ENCODE results near the gene PLA2G7.
A peak's percentile ranks its signal among the peaks of the same experiment; 100 is the strongest.

PLA2G7 gene

DNA sequence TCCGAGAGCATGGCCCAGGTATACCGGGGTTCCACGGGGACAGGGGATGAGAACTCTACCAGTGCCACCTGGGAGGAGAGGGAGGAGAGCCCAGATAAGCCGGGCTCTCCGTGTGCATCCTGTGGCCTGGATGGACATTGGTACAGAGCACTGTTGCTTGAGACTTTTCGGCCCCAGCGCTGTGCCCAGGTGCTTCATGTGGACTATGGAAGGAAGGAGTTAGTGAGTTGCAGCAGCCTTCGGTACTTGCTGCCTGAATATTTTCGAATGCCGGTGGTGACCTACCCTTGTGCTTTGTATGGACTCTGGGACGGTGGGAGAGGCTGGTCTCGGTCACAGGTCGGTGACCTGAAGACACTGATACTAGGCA is 46.2 kb downstream of the PLA2G7 start:
- no peak for DNase-seq (ENCODE audit: low read depth, low spot score)

- no peak for DNase-seq (ENCODE audit: low read depth, low spot score)
These were observed 46.8 kb downstream of the PLA2G7 start for GRCh38 chr6:46688117-46688965.

- no peak for DNase-seq (ENCODE audit: low read depth, low spot score)
These were observed 47.5 kb downstream of the PLA2G7 start, which contains the start of gene TDRD6 for GRCh38 chr6:46687619-46688097. TSS of gene TDRD6 (plus strand) at chr6:46687885. CDS start at chr6:46688129, 244 bp downstream.

DNA sequence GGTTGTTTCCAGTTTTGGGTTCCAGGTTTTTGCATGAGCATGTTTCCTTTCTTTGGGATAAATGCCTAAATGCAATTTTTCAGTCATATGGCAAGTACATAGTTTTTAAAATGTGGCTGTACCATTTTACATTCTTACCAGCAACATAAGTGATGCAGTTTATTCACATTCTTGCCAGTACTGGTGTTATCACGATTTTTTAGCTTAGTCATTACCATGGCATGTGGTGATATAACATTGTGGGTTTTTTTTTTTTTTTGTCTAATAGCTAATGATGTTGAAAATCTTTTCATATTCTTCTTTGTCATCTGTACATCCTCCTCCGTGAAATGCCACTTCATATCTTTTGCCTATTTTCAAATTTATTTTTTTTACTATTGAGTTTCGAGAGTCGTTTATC is 50.4 kb downstream of the PLA2G7 start:
- no peak for DNase-seq (ENCODE audit: low read depth, low spot score)

DNA sequence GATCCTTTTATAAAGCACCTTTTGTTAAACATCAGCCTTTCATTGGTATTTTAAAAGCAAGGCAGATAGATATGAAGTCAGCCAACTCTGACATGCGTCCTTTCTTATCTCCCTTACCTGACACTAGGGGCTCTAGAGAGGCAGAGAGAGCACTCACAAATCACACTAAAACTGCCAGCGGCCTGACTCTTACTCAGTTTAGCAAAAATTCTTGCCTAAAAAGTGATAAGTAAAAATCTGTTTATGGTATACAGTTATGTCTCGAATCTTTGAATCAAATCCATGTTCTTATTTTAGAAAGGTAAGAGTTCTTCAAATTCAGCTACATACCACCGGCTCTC is 57.9 kb downstream of the PLA2G7 start:
- peak; percentile 9 for DNase-seq (ENCODE audit: low read depth, low spot score)

GRCh38 chr6:46676604-46677313 is 58.4 kb downstream of the PLA2G7 start:
- DNase-seq (ENCODE audit: low read depth, low spot score) = no peak

- DNase-seq (ENCODE audit: low read depth, low spot score) = no peak
These were observed 60.8 kb downstream of the PLA2G7 start for GRCh38 chr6:46674410-46674809.

GRCh38 chr6:46667377-46667776 is 67.8 kb downstream of the PLA2G7 start:
- DNase-seq (ENCODE audit: low read depth, low spot score) = no peak

- DNase-seq (ENCODE audit: low read depth, low spot score) = no peak
These were observed 73.7 kb downstream of the PLA2G7 start for GRCh38 chr6:46661483-46661882.

GRCh38 chr6:46657642-46658041 is 77.5 kb downstream of the PLA2G7 start:
- DNase-seq (ENCODE audit: low read depth, low spot score) = no peak

GRCh38 chr6:46655803-46656202 is 79.4 kb downstream of the PLA2G7 start:
- peak; percentile 59 for DNase-seq (ENCODE audit: low read depth, low spot score)
